Mesenchymal stem cell (in vitro differentiated cells and primary cell): ENCODE results near the gene LMLN. TPM values are rescaled to one million over a fixed set of nuclear protein-coding genes. Genes with fewer than 3 reads are reported as not detected.
A peak's percentile ranks its signal among the peaks of the same experiment; 100 is the strongest.

Source experiments
- DNase-seq: peaks from one replicate; pipeline ENCODE4 v3.0.0-alpha.2; 2013
- H2AFZ ChIP-seq: one replicate; pipeline ENCODE4 v1.6.1; 2013; ENCODE audit warnings: low read depth, mild to moderate bottlenecking, control low read depth, inconsistent platforms, low read length, moderate library complexity
- H2AK5ac ChIP-seq: 2 replicates; pipeline ENCODE4 v1.6.1; 2013; ENCODE audit warnings: low read length, moderate library complexity, mild to moderate bottlenecking, inconsistent platforms; ENCODE audit not compliant: severe bottlenecking
- H2BK120ac ChIP-seq: one replicate; pipeline ENCODE4 v1.6.1; 2013; ENCODE audit warnings: low read depth, mild to moderate bottlenecking, inconsistent platforms, low read length, moderate library complexity
- H2BK12ac ChIP-seq, 2 experiments: one replicate each; pipeline ENCODE4 v1.6.1; 2013; ENCODE audit warnings: inconsistent platforms in 2 of 2, low read length in 2 of 2, mild to moderate bottlenecking in 2 of 2, moderate library complexity in 2 of 2, control low read depth in 1 of 2
- H2BK15ac ChIP-seq: one replicate; pipeline ENCODE4 v1.6.1; 2013; ENCODE audit warnings: mild to moderate bottlenecking, low read depth, inconsistent platforms; ENCODE audit not compliant: poor library complexity, severe bottlenecking
- H2BK5ac ChIP-seq: 2 replicates; pipeline ENCODE4 v1.6.1; 2013; ENCODE audit warnings: low read depth, mild to moderate bottlenecking, low read length, control low read depth, inconsistent platforms; ENCODE audit not compliant: poor library complexity, severe bottlenecking
- H3K14ac ChIP-seq, 2 experiments: one replicate each; pipeline ENCODE4 v1.6.1; 2013; ENCODE audit warnings: inconsistent platforms in 2 of 2, low read length in 2 of 2, control low read depth in 1 of 2, mild to moderate bottlenecking in 1 of 2, moderate library complexity in 1 of 2
- H3K18ac ChIP-seq, 2 experiments: one replicate each; pipeline ENCODE4 v1.6.1; 2013; ENCODE audit warnings: inconsistent platforms in 2 of 2, low read length in 2 of 2, control low read depth in 1 of 2, low read depth in 1 of 2, mild to moderate bottlenecking in 1 of 2
- H3K23ac ChIP-seq, 2 experiments: one replicate each; pipeline ENCODE4 v1.6.1; 2013; ENCODE audit warnings: inconsistent platforms in 2 of 2, low read length in 2 of 2, mild to moderate bottlenecking in 2 of 2, moderate library complexity in 2 of 2, control low read depth in 1 of 2
- H3K27ac ChIP-seq: 2 replicates; pipeline ENCODE4 v1.5.1; 2013; ENCODE audit warnings: mild to moderate bottlenecking, moderate library complexity, low read length, control low read depth, inconsistent platforms; ENCODE audit not compliant: poor library complexity, severe bottlenecking
- H3K27me3 ChIP-seq, 2 experiments: 2 replicates each; pipeline versions ENCODE4 v1.6.1 to v1.7.0; 2013; ENCODE audit warnings: low read length in 2 of 2, mild to moderate bottlenecking in 2 of 2, moderate library complexity in 2 of 2, control low read depth in 1 of 2, inconsistent platforms in 1 of 2; ENCODE audit not compliant: control insufficient read depth in 1 of 2, insufficient read depth in 1 of 2
- H3K36me3 ChIP-seq, 2 experiments: 2 replicates each; pipeline versions ENCODE4 v1.6.1 to v1.7.0; 2013; ENCODE audit warnings: low read length in 2 of 2, control low read depth in 1 of 2, inconsistent platforms in 1 of 2, low read depth in 1 of 2, mild to moderate bottlenecking in 1 of 2; ENCODE audit not compliant: insufficient read depth in 2 of 2, control insufficient read depth in 1 of 2
- H3K4ac ChIP-seq, 2 experiments: one replicate each; pipeline ENCODE4 v1.6.1; 2013; ENCODE audit warnings: inconsistent platforms in 2 of 2, low read length in 2 of 2, mild to moderate bottlenecking in 2 of 2, moderate library complexity in 2 of 2, control low read depth in 1 of 2, low read depth in 1 of 2
- H3K4me1 ChIP-seq: 2 replicates; pipeline ENCODE4 v1.6.1; 2013; ENCODE audit warnings: low read depth, low read length, control low read depth; ENCODE audit not compliant: control insufficient read depth, insufficient read depth
- H3K4me2 ChIP-seq: 2 replicates; pipeline ENCODE4 v1.6.1; 2013; ENCODE audit warnings: low read length, mild to moderate bottlenecking, inconsistent platforms; ENCODE audit not compliant: poor library complexity, severe bottlenecking
- H3K4me3 ChIP-seq, 2 experiments: 2 replicates each; pipeline versions ENCODE4 v1.5.1 to v1.7.0; 2013; ENCODE audit warnings: low read length in 2 of 2, mild to moderate bottlenecking in 2 of 2, control low read depth in 1 of 2, low read depth in 1 of 2; ENCODE audit not compliant: insufficient read depth in 1 of 2
- H3K79me1 ChIP-seq: replicated peaks from 2 replicates; pipeline ENCODE4 v1.6.1; 2013; ENCODE audit warnings: mild to moderate bottlenecking, control low read depth, low read length, inconsistent platforms; ENCODE audit not compliant: poor library complexity, severe bottlenecking
- H3K9ac ChIP-seq: 2 replicates; pipeline ENCODE4 v1.7.0; 2013; ENCODE audit warnings: mild to moderate bottlenecking, low read length, moderate library complexity
- H3K9me3 ChIP-seq: 2 replicates; pipeline ENCODE4 v1.7.0; 2013; ENCODE audit warnings: mild to moderate bottlenecking, low read length; ENCODE audit not compliant: control insufficient read depth
- H4K8ac ChIP-seq: one replicate; pipeline ENCODE4 v1.6.1; 2013; ENCODE audit warnings: inconsistent platforms, mild to moderate bottlenecking, low read length, moderate library complexity
- H4K91ac ChIP-seq: one replicate; pipeline ENCODE4 v1.6.1; 2013; ENCODE audit warnings: mild to moderate bottlenecking, low read length, inconsistent platforms
- WGBS: methylation state at CpG from one replicate; pipeline ENCODE4 v1.1.7; 2013; ENCODE audit warnings: mixed read lengths; 5-methylcytosine and 5-hydroxymethylcytosine counted together
- polyA plus RNA-seq, 2 experiments: library from polyadenylated mRNA; stranded (reverse); fragments of 200-250 nt; gene quantifications; one replicate each; pipeline ENCODE4 v1.2.3, GENCODE V29; 2013

LMLN gene, protein sequence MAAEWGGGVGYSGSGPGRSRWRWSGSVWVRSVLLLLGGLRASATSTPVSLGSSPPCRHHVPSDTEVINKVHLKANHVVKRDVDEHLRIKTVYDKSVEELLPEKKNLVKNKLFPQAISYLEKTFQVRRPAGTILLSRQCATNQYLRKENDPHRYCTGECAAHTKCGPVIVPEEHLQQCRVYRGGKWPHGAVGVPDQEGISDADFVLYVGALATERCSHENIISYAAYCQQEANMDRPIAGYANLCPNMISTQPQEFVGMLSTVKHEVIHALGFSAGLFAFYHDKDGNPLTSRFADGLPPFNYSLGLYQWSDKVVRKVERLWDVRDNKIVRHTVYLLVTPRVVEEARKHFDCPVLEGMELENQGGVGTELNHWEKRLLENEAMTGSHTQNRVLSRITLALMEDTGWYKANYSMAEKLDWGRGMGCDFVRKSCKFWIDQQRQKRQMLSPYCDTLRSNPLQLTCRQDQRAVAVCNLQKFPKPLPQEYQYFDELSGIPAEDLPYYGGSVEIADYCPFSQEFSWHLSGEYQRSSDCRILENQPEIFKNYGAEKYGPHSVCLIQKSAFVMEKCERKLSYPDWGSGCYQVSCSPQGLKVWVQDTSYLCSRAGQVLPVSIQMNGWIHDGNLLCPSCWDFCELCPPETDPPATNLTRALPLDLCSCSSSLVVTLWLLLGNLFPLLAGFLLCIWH
- 5.8 TPM for polyA plus RNA-seq (2013, experiment 1 of 2)
- polyA plus RNA-seq (2013, experiment 2 of 2): 5.2 TPM

DNA sequence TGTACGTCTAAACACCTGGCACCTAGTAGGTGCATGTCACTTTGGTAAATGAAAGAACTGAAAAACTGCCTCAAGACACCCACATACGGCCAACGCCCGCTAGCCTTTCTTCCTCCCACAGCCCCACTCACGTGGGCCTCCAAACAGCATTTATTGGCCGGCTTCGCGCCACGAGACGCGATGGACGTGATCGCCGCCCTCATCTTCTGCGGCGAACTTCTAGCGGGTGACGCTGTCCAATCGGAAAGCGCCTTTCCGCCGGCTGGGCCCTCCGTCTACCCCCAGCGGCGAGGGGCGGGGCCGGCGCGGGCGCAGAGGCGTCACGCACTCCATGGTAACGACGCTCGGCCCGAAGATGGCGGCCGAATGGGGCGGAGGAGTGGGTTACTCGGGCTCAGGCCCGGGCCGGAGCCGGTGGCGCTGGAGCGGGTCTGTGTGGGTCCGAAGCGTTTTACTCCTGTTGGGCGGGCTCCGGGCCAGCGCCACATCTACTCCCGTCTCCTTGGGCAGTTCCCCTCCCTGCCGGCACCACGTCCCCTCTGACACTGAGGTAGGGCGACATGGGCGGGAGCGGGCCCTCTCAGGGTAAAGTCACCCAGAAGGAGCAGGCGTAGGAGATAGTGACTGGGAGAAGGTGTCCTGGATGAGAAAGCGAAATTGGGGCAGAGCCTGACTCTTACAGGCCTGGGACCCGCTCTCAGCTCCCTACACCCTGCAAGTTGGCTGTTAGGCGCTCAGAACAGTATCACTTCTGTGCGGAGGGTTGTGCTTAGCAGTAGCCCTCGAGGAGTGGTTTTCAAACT, at the start of gene LMLN:
TSS of gene LMLN (plus strand) at position 327 of the 803 bp plus-strand sequence. CDS start at position 356, 29 bp downstream.
- Histone ChIP-seq H3K4me2 (peak within 1 kb of the TSS; percentile 98), H3K9me3 (no peaks in the 10 kb centered on the region), H3K27me3 (no peaks in the 10 kb centered on the region), H3K36me3 (peaks cover 11 to 31% of the 10 kb centered on the region in 2 experiments), H3K4ac (peak within 1 kb of the TSS in 1 of 2 experiments; percentile 59), H4K8ac (peak within 1 kb of the TSS; percentile 37), H4K91ac (peak within 1 kb of the TSS; percentile 39), H2AFZ (peak within 1 kb of the TSS; percentile 91), H3K27ac (peak within 1 kb of the TSS; percentile 33), H2BK12ac (peak within 1 kb of the TSS in 1 of 2 experiments; percentile 66), H2AK5ac (peak within 1 kb of the TSS; percentile 44), H2BK5ac (no peak within 1 kb of the TSS), H3K23ac (peak within 1 kb of the TSS in 1 of 2 experiments; percentile 89), H3K79me1 (peaks cover 12% of the 10 kb centered on the region), H3K14ac (peak within 1 kb of the TSS in 1 of 2 experiments; percentile 68), H3K18ac (peak within 1 kb of the TSS; percentile 68 to 72), H2BK120ac (no peak within 1 kb of the TSS), H3K4me3 (peak within 1 kb of the TSS; percentile 84 to 90), H2BK15ac (no peak within 1 kb of the TSS), H3K4me1 (peaks cover 8% of the 10 kb centered on the region), H3K9ac (peak within 1 kb of the TSS; percentile 97)
- under 1% methylated on average over 61 of the region's 62 CpGs for WGBS
- DNase-seq: peak; percentile 97

DNA sequence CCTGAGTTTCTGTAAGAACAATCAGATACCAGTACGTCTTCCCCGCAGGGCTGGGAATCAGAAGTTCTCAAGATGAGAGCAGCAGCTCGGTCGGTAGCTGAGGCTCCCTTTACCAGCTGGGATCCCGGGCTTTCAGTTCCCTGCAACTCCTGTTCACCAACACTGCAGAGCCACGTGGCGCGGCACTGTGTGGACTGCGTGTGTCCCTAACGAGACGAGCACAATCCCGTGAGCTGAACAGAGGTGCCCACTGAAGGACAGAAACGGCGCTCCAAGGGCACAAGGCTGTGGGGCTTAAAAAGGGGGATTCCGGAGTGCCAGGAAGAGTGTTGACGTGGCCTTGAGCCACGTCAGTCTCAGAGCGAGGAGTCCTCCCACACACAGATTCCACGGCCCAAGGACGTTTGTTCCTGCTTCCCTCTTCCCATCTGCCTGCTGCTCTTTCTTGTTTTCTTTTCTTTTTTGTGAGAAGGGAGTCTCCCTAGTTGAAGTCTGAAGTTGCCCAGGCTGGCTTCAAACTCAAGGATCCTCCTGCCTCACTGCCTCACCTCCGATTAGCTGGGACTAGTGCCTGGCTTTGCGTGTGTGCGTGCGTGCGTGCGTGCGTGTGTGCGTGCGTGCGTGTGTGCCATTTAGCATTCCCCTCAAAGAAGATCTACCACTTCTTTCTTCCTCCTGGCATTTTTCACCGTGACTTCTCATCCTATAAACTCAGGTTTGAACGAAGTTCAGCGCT, 47.1 kb upstream of the LMLN start:
- H3K4me1 ChIP-seq: no peaks in the 10 kb centered on the region
- H3K27ac ChIP-seq: no peak overlapping the region
- no peaks in the 10 kb centered on the region for H3K9me3 ChIP-seq
- no peak overlapping the region for H3K4ac ChIP-seq
- no peak overlapping the region for H3K18ac ChIP-seq
- peaks cover 0 to 6% of the 10 kb centered on the region in 2 experiments for H3K36me3 ChIP-seq
- H3K79me1 ChIP-seq: no peaks in the 10 kb centered on the region
- no peak overlapping the region for H4K91ac ChIP-seq
- no peak overlapping the region for H3K4me2 ChIP-seq
- H3K14ac ChIP-seq: no peak overlapping the region
- no peak overlapping the region for H2BK12ac ChIP-seq
- no peaks in the 10 kb centered on the region for H3K27me3 ChIP-seq
- 93% methylated on average over 28 of the region's 33 CpGs for WGBS
- no peak overlapping the region for H2AFZ ChIP-seq
- no peak overlapping the region for H2AK5ac ChIP-seq
- H3K23ac ChIP-seq: no peak overlapping the region
- no peak overlapping the region for H2BK120ac ChIP-seq
- H2BK5ac ChIP-seq: no peak overlapping the region
- no peak overlapping the region for H2BK15ac ChIP-seq
- H4K8ac ChIP-seq: no peak overlapping the region
- no peak overlapping the region for H3K9ac ChIP-seq
- no peak for DNase-seq
- H3K4me3 ChIP-seq: no peak overlapping the region

DNA sequence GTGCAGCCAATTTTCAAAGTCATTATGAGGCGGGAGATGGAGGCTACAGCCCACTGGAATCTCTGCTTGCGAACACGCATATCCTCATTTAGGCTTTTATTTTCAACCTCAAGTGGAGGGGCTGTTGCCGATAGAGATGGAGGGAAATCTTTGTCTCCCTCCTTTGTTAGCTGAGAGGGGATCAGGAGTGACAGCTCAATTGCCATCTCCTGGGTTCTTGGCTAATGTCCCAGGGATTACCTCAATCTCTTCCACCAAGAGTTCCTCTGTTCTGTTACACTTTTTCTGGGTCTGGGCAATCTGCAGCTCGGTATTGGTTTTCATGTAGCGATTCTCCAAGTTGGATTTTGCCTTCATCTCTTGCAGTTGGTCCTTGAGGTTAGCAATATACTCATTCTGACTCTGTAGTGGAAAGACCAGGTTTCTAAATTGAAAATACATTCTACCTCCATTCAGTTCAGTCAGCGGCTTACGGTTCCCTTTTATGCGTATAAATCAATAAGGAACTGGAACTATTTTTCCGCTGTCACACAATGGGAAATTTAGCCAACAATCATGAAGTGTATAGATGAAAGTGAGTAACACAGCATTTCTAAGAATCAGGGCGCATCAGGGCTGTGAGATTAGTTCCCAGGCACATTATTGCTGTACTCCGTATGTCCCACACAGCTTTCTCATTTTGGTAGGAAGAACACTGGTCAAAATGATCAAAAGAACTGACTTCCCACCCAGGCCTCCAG, 46.2 kb upstream of the LMLN start:
- H3K4ac ChIP-seq: no peak overlapping the region
- H4K8ac ChIP-seq: no peak overlapping the region

More for the DNA sequence above, 46.2 kb upstream of the LMLN start:
- Histone ChIP-seq H3K23ac (no peak overlapping the region), H2AK5ac (no peak overlapping the region), H3K27me3 (no peaks in the 10 kb centered on the region), H3K4me2 (no peak overlapping the region), H3K4me1 (no peaks in the 10 kb centered on the region), H2BK5ac (no peak overlapping the region), H3K36me3 (peaks cover 0 to 6% of the 10 kb centered on the region in 2 experiments), H2BK12ac (no peak overlapping the region), H3K4me3 (no peak overlapping the region), H2BK120ac (no peak overlapping the region), H4K91ac (no peak overlapping the region), H3K14ac (no peak overlapping the region), H3K27ac (no peak overlapping the region), H2AFZ (no peak overlapping the region), H3K18ac (no peak overlapping the region), H3K9ac (no peak overlapping the region), H2BK15ac (no peak overlapping the region), H3K9me3 (no peaks in the 10 kb centered on the region), H3K79me1 (no peaks in the 10 kb centered on the region)
- 98% methylated on average over 12 of the region's 12 CpGs for WGBS
- no peak for DNase-seq
